ENCODE data around the gene MYO9B.

GRCh38 chr19:17045907-17046502, 29.6 kb upstream of the MYO9B start:
- TF ChIP-seq CTCF (IDR thresholded peaks at IDR 0.05; ENCODE audit: borderline replicate concordance, extremely low read depth, low read length, poor library complexity, severe bottlenecking) (no peak), EZH2 (IDR thresholded peaks at IDR 0.05; ENCODE audit: borderline replicate concordance, low read depth, low read length, severe bottlenecking) (no peak)

Data from DND-41 (cell line).